Adrenal gland (tissue), 12 donors: Measurements from ENCODE around the gene NHSL1. TPM values are rescaled to one million over a fixed set of nuclear protein-coding genes. Genes with fewer than 3 reads are reported as not detected.

ENCODE experiments used
- DNase-seq, 7 donors: peaks; one replicate each; pipeline ENCODE4 v3.0.0-alpha.2; 2019 to 2020
- H3K27ac ChIP-seq, 5 donors: fragments of 200-600 bp; sonication (generic) in 4 of 5; 1 replicate in 3 of 5; 2 replicates in 2 of 5; pipeline versions ENCODE4 v1.5.1 to v1.8.0; 2016 to 2020; ENCODE audit warnings: mild to moderate bottlenecking in 1 of 5
- H3K27me3 ChIP-seq: fragments of 200-600 bp; 2 replicates; pipeline ENCODE4 v1.8.0; 2021
- H3K36me3 ChIP-seq, 2 donors: fragments of 200-600 bp; replicated peaks in 1 of 2; 1 replicate in 1 of 2; 2 replicates in 1 of 2; pipeline versions ENCODE4 v1.5.1 to v1.8.0; 2018 to 2022
- H3K4me1 ChIP-seq, 2 donors: fragments of 200-600 bp; replicated peaks in 1 of 2; 1 replicate in 1 of 2; 2 replicates in 1 of 2; pipeline versions ENCODE4 v1.5.1 to v1.8.0; 2018 to 2021
- H3K4me3 ChIP-seq, 4 donors: fragments of 200-600 bp; sonication (generic) in 3 of 4; one replicate each; pipeline ENCODE4 v1.5.1; 2016 to 2018
- H3K9me3 ChIP-seq, 3 donors: fragments of 200-600 bp; sonication (generic) in 1 of 3; replicated peaks in 1 of 3; 1 replicate in 2 of 3; 2 replicates in 1 of 3; pipeline versions ENCODE4 v1.5.1 to v1.8.0; 2016 to 2021
- CTCF ChIP-seq, 6 experiments: fragments of 450-650 bp in 4 of 6; fragments of 200-600 bp in 2 of 6; sonication (generic) in 1 of 6; IDR thresholded peaks; 1 replicate in 5 of 6; 2 replicates in 1 of 6; pipeline versions ENCODE4 v1.5.1 to v1.8.0; 2016 to 2021; ENCODE audit warnings: antibody characterized with exemption in 6 of 6, mild to moderate bottlenecking in 2 of 6, moderate library complexity in 1 of 6
- POLR2A ChIP-seq, 2 donors: fragments of 450-650 bp; IDR thresholded peaks; one replicate each; pipeline ENCODE4 v1.6.1; 2017; ENCODE audit warnings: antibody characterized with exemption in 2 of 2, mild to moderate bottlenecking in 2 of 2, moderate library complexity in 1 of 2
- WGBS, 4 donors: extraction: QIAGEN DNeasy Blood & Tissue Kit in 2 of 4; methylation state at CpG; one replicate each; pipeline versions ENCODE4 v1.1.5 to v1.1.7; 2013 to 2017; 5-methylcytosine and 5-hydroxymethylcytosine counted together
- intact Hi-C, 2 donors: fragments of 100-400 bp; cut with DNase I; formaldehyde crosslinking; loops; one replicate each; pipeline versions ENCODE4 v1.14.1 to v1.15.0; 2022 to 2023
- polyA plus RNA-seq, 3 donors: library from polyadenylated mRNA; stranded (reverse); fragments of 200-250 nt in 2 of 3; fragments of 350-450 nt in 1 of 3; fragmentation: Illumina TruSeq in 1 of 3; extraction: RNeasy Lipid Tissue Mini Kit (QIAGEN cat#74804) in 1 of 3; gene quantifications; one replicate each; pipeline ENCODE4 v1.2.3, GENCODE V29; 2013 to 2014
- total RNA-seq, 9 donors: library from RNA; depleted of rRNA in 4 of 9; stranded (reverse); fragments of >200 nt in 4 of 9; fragments of 120-200 nt in 1 of 9; fragmentation: NEBNext Ultra II Directional in 1 of 9; extraction: Animal tissue kit (Norgen Biotek cat#: 25700) in 1 of 9; gene quantifications; one replicate each; pipeline versions ENCODE4 v1.1.0 to v1.2.4, GENCODE V29; 2013 to 2023
- donor health status: healthy with polysubstance abuse.
- donor health status: Bipolar disorder and iron deficiency.
- donor health status: DM: yes; HTN: yes; CAD: no.
- donor health status: DM: no; HTN: no; CAD: no.
- donor health status: DM: no; HTN: no; CAD: no.
- donor health status: DM: yes; HTN: yes; CAD: no.

Gene NHSL1
- total and polyA plus RNA-seq, 12 donors, result 1.2 to 12.7 (median 5.3) TPM

GRCh38 chr6:138492871-138493270 is 6.4 kb downstream of the NHSL1 start:
- Histone ChIP-seq H3K36me3 (no peaks in the 10 kb centered on the region), H3K4me1 (no peaks in the 10 kb centered on the region)
- intact Hi-C loops, result no loop called here

GRCh38 chr6:138492113-138492512 is 7.2 kb downstream of the NHSL1 start:
- Histone ChIP-seq H3K4me1 (no peaks in the 10 kb centered on the region), H3K36me3 (no peaks in the 10 kb centered on the region), H3K9me3 (no peaks in the 10 kb centered on the region), H3K4me3 (no peak overlapping the region), H3K27me3 (no peaks in the 10 kb centered on the region), H3K27ac (no peak overlapping the region)
- no peak for DNase-seq
- WGBS, 4 donors, result 76 to 84% (median 82%) methylated on average over 4 of the region's 4 CpGs
- TF ChIP-seq CTCF (IDR thresholded peaks at IDR 0.05) (no peak), POLR2A (IDR thresholded peaks at IDR 0.05) (no peak)
- intact Hi-C loops, result no loop called here

More at GRCh38 chr6:138492871-138493270, 6.4 kb downstream of the NHSL1 start:
- no peak overlapping the region for H3K27ac ChIP-seq
- no peaks in the 10 kb centered on the region for H3K9me3 ChIP-seq
- TF ChIP-seq POLR2A (IDR thresholded peaks at IDR 0.05) (no peak), CTCF (IDR thresholded peaks at IDR 0.05) (no peak)
- no peak for DNase-seq
- WGBS, 4 donors, result 84 to 88% (median 85%) methylated on average over 2 of the region's 2 CpGs
- H3K4me3 ChIP-seq, result no peak overlapping the region
- H3K27me3 ChIP-seq, result no peaks in the 10 kb centered on the region

GRCh38 chr6:138491017-138491416 is 8.3 kb downstream of the NHSL1 start:
- no peaks in the 10 kb centered on the region for H3K36me3 ChIP-seq
- no peaks in the 10 kb centered on the region for H3K27me3 ChIP-seq
- no peak for DNase-seq
- TF ChIP-seq POLR2A (IDR thresholded peaks at IDR 0.05) (no peak), CTCF (IDR thresholded peaks at IDR 0.05) (no peak)
- WGBS, 4 donors, result 96 to 97% (median 96%) methylated on average over 1 of the region's 1 CpG
- no peak overlapping the region for H3K4me3 ChIP-seq
- H3K27ac ChIP-seq, result no peak overlapping the region
- no peaks in the 10 kb centered on the region for H3K9me3 ChIP-seq
- intact Hi-C loops, result no loop called here
- H3K4me1 ChIP-seq, result no peaks in the 10 kb centered on the region

GRCh38 chr6:138489846-138490245 is 9.4 kb downstream of the NHSL1 start:
- Histone ChIP-seq H3K9me3 (no peaks in the 10 kb centered on the region), H3K27ac (no peak overlapping the region), H3K27me3 (no peaks in the 10 kb centered on the region), H3K4me1 (peaks cover 0 to 4% of the 10 kb centered on the region in 2 donors), H3K36me3 (no peaks in the 10 kb centered on the region), H3K4me3 (no peak overlapping the region)
- DNase-seq, result no peak
- TF ChIP-seq POLR2A (IDR thresholded peaks at IDR 0.05) (no peak), CTCF (IDR thresholded peaks at IDR 0.05) (no peak)
- intact Hi-C loops, result no loop called here
- WGBS, 4 donors, result 78 to 93% (median 87%) methylated on average over 1 to 2 of the region's 2 CpGs
